SU-DHL-6 (cell line): ENCODE results near the gene FSTL4.

Experiments
- EZH2phosphoT487 ChIP-seq: fragments of 200-600 bp; sonication (generic), shearing (Covaris generic); conservative IDR thresholded peaks from 2 replicates; pipeline ENCODE4 v1.6.1; 2018; ENCODE audit warnings: mild to moderate bottlenecking, antibody characterized with exemption, low read length, moderate library complexity, mixed read lengths
- TF ChIP-seq, protein P1 (sequence below): fragments of 200-600 bp; sonication (generic); IDR thresholded peaks from one replicate; pipeline ENCODE4 v1.5.1; 2017; ENCODE audit warnings: antibody characterized with exemption, mild to moderate bottlenecking, low read length, moderate library complexity; ENCODE audit not compliant: insufficient read depth, poor library complexity, severe bottlenecking

GRCh38 chr5:133323494-133324457 is 288.6 kb downstream of the FSTL4 start:
- TF ChIP-seq, protein P1, sequence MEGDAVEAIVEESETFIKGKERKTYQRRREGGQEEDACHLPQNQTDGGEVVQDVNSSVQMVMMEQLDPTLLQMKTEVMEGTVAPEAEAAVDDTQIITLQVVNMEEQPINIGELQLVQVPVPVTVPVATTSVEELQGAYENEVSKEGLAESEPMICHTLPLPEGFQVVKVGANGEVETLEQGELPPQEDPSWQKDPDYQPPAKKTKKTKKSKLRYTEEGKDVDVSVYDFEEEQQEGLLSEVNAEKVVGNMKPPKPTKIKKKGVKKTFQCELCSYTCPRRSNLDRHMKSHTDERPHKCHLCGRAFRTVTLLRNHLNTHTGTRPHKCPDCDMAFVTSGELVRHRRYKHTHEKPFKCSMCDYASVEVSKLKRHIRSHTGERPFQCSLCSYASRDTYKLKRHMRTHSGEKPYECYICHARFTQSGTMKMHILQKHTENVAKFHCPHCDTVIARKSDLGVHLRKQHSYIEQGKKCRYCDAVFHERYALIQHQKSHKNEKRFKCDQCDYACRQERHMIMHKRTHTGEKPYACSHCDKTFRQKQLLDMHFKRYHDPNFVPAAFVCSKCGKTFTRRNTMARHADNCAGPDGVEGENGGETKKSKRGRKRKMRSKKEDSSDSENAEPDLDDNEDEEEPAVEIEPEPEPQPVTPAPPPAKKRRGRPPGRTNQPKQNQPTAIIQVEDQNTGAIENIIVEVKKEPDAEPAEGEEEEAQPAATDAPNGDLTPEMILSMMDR: no peak
- no peak for TF ChIP-seq EZH2phosphoT487
